H1 (cell line): ENCODE data around the gene FOSL1. TPM values are rescaled to one million over a fixed set of nuclear protein-coding genes. Genes with fewer than 3 reads are reported as not detected.

ENCODE experiments used
- CTCF ChIA-PET: fragments of 300-600 bp; sonication (Branson Sonifier 250); formaldehyde crosslinking; loops from one replicate; lab custom pipeline; 2021; ENCODE audit not compliant: partially characterized antibody; lab: Charles Lee
- POLR2A ChIA-PET: fragments of 300-600 bp; sonication (Branson Sonifier 250); formaldehyde crosslinking; loops from one replicate; lab custom pipeline; 2021; ENCODE audit warnings: inconsistent platforms; ENCODE audit not compliant: partially characterized antibody; lab: Charles Lee
- DNase-seq, 2 experiments: peaks; one replicate each; pipeline versions ENCODE4 v3.0.0 to v3.0.0-alpha.2; 2010 to 2022; ENCODE audit warnings: low spot score in 2 of 2, low read depth in 1 of 2, mixed read lengths in 1 of 2
- FAIRE-seq: peaks from 2 replicates; lab custom pipeline; 2011; peaks lifted over from hg19 to GRCh38; lab: Jason Lieb, UNC
- H2AFZ ChIP-seq: 2 replicates; pipeline ENCODE4 v1.8.1; 2012; ENCODE audit warnings: low read length, inconsistent platforms
- H2AK5ac ChIP-seq: 2 replicates; pipeline ENCODE4 v1.6.1; 2013; ENCODE audit warnings: low read depth, low read length
- H2BK120ac ChIP-seq: replicated peaks from 2 replicates; pipeline ENCODE3; 2013; ENCODE audit warnings: low read depth, low read length, inconsistent platforms
- H2BK12ac ChIP-seq: 2 replicates; pipeline ENCODE4 v1.6.1; 2013; ENCODE audit warnings: low read depth, low read length
- H2BK15ac ChIP-seq: 2 replicates; pipeline ENCODE4 v1.6.1; 2013; ENCODE audit warnings: low read length
- H2BK20ac ChIP-seq: 2 replicates; pipeline ENCODE4 v1.6.1; 2013; ENCODE audit warnings: low read length
- H2BK5ac ChIP-seq: 2 replicates; pipeline ENCODE4 v1.6.1; 2013; ENCODE audit warnings: low read depth, low read length
- H3K14ac ChIP-seq: 2 replicates; pipeline ENCODE4 v1.6.1; 2013; ENCODE audit warnings: inconsistent platforms; ENCODE audit not compliant: insufficient read length
- H3K18ac ChIP-seq: 2 replicates; pipeline ENCODE4 v1.6.1; 2013; ENCODE audit warnings: low read length; ENCODE audit errors: extremely low read depth
- H3K23ac ChIP-seq: 2 replicates; pipeline ENCODE4 v1.6.1; 2013; ENCODE audit warnings: inconsistent platforms; ENCODE audit not compliant: insufficient read length
- H3K23me2 ChIP-seq: 2 replicates; pipeline ENCODE4 v1.6.1; 2013; ENCODE audit warnings: low read depth, low read length
- H3K27ac ChIP-seq: 2 replicates; pipeline ENCODE4 v1.6.1; 2011; ENCODE audit warnings: low read depth, low read length, inconsistent platforms
- H3K27me3 ChIP-seq, 4 experiments: replicated peaks in 1 of 4; 1 replicate in 1 of 4; 2 replicates in 3 of 4; pipeline versions ENCODE4 v1.6.1 to v1.8.1; 2011 to 2013; ENCODE audit warnings: low read length in 3 of 4, mild to moderate bottlenecking in 3 of 4, inconsistent platforms in 2 of 4, mixed read lengths in 2 of 4, moderate library complexity in 1 of 4; ENCODE audit not compliant: control insufficient read depth in 3 of 4, insufficient read depth in 3 of 4; ENCODE audit errors: extremely low read depth in 1 of 4
- H3K36me3 ChIP-seq, 4 experiments: 2 replicates each; pipeline versions ENCODE4 v1.6.1 to v1.8.1; 2011 to 2013; ENCODE audit warnings: mild to moderate bottlenecking in 4 of 4, low read length in 3 of 4, moderate library complexity in 2 of 4, control low read depth in 1 of 4, inconsistent platforms in 1 of 4; ENCODE audit not compliant: insufficient read depth in 4 of 4, control insufficient read depth in 2 of 4
- H3K4ac ChIP-seq: replicated peaks from 2 replicates; pipeline ENCODE3; 2013; ENCODE audit warnings: low read length, low read depth, mixed read lengths, inconsistent platforms; ENCODE audit not compliant: insufficient read length
- H3K4me1 ChIP-seq, 4 experiments: replicated peaks in 1 of 4; 1 replicate in 1 of 4; 2 replicates in 3 of 4; pipeline versions ENCODE4 v1.6.1 to v1.8.1; 2011 to 2013; ENCODE audit warnings: low read length in 3 of 4, inconsistent platforms in 2 of 4, mixed read lengths in 1 of 4; ENCODE audit not compliant: insufficient read depth in 4 of 4, control insufficient read depth in 3 of 4
- H3K4me2 ChIP-seq, 2 experiments: 2 replicates each; pipeline versions ENCODE4 v1.6.1 to v1.8.1; 2011 to 2013; ENCODE audit warnings: low read depth in 2 of 2, low read length in 2 of 2, control low read depth in 1 of 2, inconsistent platforms in 1 of 2, mild to moderate bottlenecking in 1 of 2; ENCODE audit not compliant: insufficient read depth in 1 of 2
- H3K4me3 ChIP-seq, 4 experiments: fragments of 200-600, 300-600 bp in 1 of 4; sonication (generic), shearing (Covaris generic), sonication (Bioruptor Twin) in 1 of 4; 2 replicates each; pipeline versions ENCODE4 v1.5.1 to v1.8.1; 2011 to 2016; ENCODE audit warnings: low read length in 4 of 4, low read depth in 3 of 4, control low read depth in 2 of 4, inconsistent platforms in 2 of 4, mild to moderate bottlenecking in 2 of 4, mixed read lengths in 1 of 4, moderate library complexity in 1 of 4; ENCODE audit not compliant: insufficient read depth in 2 of 4; ENCODE audit errors: extremely low read depth in 1 of 4
- H3K56ac ChIP-seq: replicated peaks from 2 replicates; pipeline ENCODE3; 2013; ENCODE audit warnings: low read depth, mild to moderate bottlenecking, mixed read lengths, low read length, inconsistent platforms; ENCODE audit not compliant: insufficient read length
- H3K79me1 ChIP-seq: 2 replicates; pipeline ENCODE4 v1.6.1; 2013; ENCODE audit warnings: low read depth, low read length, control low read depth
- H3K79me2 ChIP-seq, 2 experiments: 2 replicates each; pipeline versions ENCODE4 v1.6.1 to v1.8.1; 2012 to 2013; ENCODE audit warnings: low read length in 2 of 2, mild to moderate bottlenecking in 2 of 2, inconsistent platforms in 1 of 2; ENCODE audit not compliant: insufficient read depth in 2 of 2, control insufficient read depth in 1 of 2
- H3K9ac ChIP-seq, 4 experiments: replicated peaks in 1 of 4; 1 replicate in 1 of 4; 2 replicates in 3 of 4; pipeline versions ENCODE4 v1.6.1 to v1.8.1; 2011 to 2013; ENCODE audit warnings: low read depth in 3 of 4, low read length in 3 of 4, control low read depth in 2 of 4, mild to moderate bottlenecking in 2 of 4, moderate library complexity in 2 of 4, inconsistent platforms in 1 of 4; ENCODE audit errors: extremely low read depth in 1 of 4
- H3K9me3 ChIP-seq, 2 experiments: 2 replicates each; pipeline versions ENCODE4 v1.6.1 to v1.8.1; 2012 to 2013; ENCODE audit warnings: mild to moderate bottlenecking in 2 of 2, moderate library complexity in 2 of 2, control low read depth in 1 of 2, inconsistent platforms in 1 of 2, low read depth in 1 of 2, low read length in 1 of 2, mixed read lengths in 1 of 2; ENCODE audit not compliant: insufficient read depth in 2 of 2
- H4K20me1 ChIP-seq, 2 experiments: replicated peaks in 1 of 2; 2 replicates each; pipeline versions ENCODE3 to v1.8.1; 2011 to 2013; ENCODE audit warnings: inconsistent platforms in 2 of 2, low read length in 2 of 2, mild to moderate bottlenecking in 1 of 2; ENCODE audit not compliant: insufficient read depth in 2 of 2, control insufficient read depth in 1 of 2
- H4K5ac ChIP-seq: 2 replicates; pipeline ENCODE4 v1.6.1; 2013; ENCODE audit warnings: low read length, low read depth, mixed read lengths, inconsistent platforms; ENCODE audit not compliant: insufficient read length
- H4K8ac ChIP-seq: 2 replicates; pipeline ENCODE4 v1.8.0; 2013; ENCODE audit warnings: mild to moderate bottlenecking, moderate library complexity, low read length, inconsistent platforms; ENCODE audit not compliant: insufficient read depth; ENCODE audit errors: extremely low read depth
- H4K91ac ChIP-seq: replicated peaks from 2 replicates; pipeline ENCODE3; 2013; ENCODE audit warnings: low read length, mixed read lengths, inconsistent platforms; ENCODE audit not compliant: insufficient read length
- ASH2L ChIP-seq: fragments of 200-600, 300-600 bp; sonication (generic); IDR thresholded peaks from one replicate; pipeline ENCODE4 v1.7.1; 2017; ENCODE audit warnings: low read length
- EGR1 ChIP-seq: IDR thresholded peaks from 2 replicates; pipeline ENCODE4 v1.6.1; 2011; ENCODE audit warnings: low read depth, low read length, borderline replicate concordance
- NRF1 ChIP-seq: IDR thresholded peaks from 2 replicates; pipeline ENCODE4 v1.6.1; 2011; ENCODE audit warnings: mild to moderate bottlenecking, low read depth, low read length, improper control_type of control experiment
- RFX5 ChIP-seq: IDR thresholded peaks from 2 replicates; pipeline ENCODE4 v1.6.1; 2011; ENCODE audit warnings: low read depth, low read length, improper control_type of control experiment, borderline replicate concordance
- SAP30 ChIP-seq: fragments of 300-600 bp; sonication (generic); IDR thresholded peaks from 2 replicates; pipeline ENCODE4 v1.7.1; 2012; ENCODE audit warnings: low read length, moderate library complexity, mild to moderate bottlenecking, inconsistent platforms; ENCODE audit not compliant: insufficient read depth, insufficient replicate concordance
- SIN3A ChIP-seq, 2 experiments: IDR thresholded peaks in 1 of 2; conservative IDR thresholded peaks in 1 of 2; 2 replicates each; pipeline ENCODE4 v1.6.1; 2011 to 2012; ENCODE audit warnings: low read length in 2 of 2, improper control_type of control experiment in 1 of 2, low read depth in 1 of 2, mild to moderate bottlenecking in 1 of 2
- WGBS, 2 experiments: shearing (Covaris generic) in 1 of 2; methylation state at CpG; one replicate each; pipeline versions ENCODE4 v1.1.6 to v1.1.7; 2013 to 2015; ENCODE audit warnings: low lambda C conversion rate in 2 of 2, mixed read lengths in 2 of 2, inconsistent platforms in 1 of 2, low coverage in 1 of 2, missing lambda C conversion rate in 1 of 2; ENCODE audit not compliant: insufficient replicate concordance in 2 of 2, insufficient coverage in 1 of 2, insufficient read length in 1 of 2; ENCODE audit errors: extremely low coverage in 1 of 2, missing lambda C conversion rate in 1 of 2; 5-methylcytosine and 5-hydroxymethylcytosine counted together
- polyA plus RNA-seq, 7 experiments: library from polyadenylated mRNA; depleted of rRNA in 3 of 7; stranded (reverse) in 5 of 7; unstranded in 2 of 7; fragments of >200 nt in 5 of 7; fragments of 200-250 nt in 2 of 7; gene quantifications; 1 replicate in 5 of 7; 2 replicates in 1 of 7; 4 replicates in 1 of 7; pipeline versions ENCODE4 v1.2.1 to v1.2.3, GENCODE V29; 2011 to 2013; ENCODE audit warnings: missing spikeins in 2 of 7, mixed read lengths in 2 of 7
- total RNA-seq: library from RNA; stranded (reverse); fragmentation: NEBNext Ultra II Directional; extraction: Animal tissue kit (Norgen Biotek cat#: 25700); gene quantifications from 2 replicates; pipeline ENCODE4 v1.2.1, GENCODE V29; 2021

The FOSL1 gene
- total and polyA plus RNA-seq, 2 of the 8 experiments (the other 6 are each of a cell fraction or from before 2014, with no cell fraction given): 6.3 to 7.2 TPM

- Histone ChIP-seq H3K4me1 (peaks cover 3 to 11% (median 7%) of the 10 kb centered on the region in 4 experiments; a peak in 6 of 7 replicates), H4K20me1 (peaks cover 0 to 4% of the 10 kb centered on the region in 2 experiments), H3K79me1 (no peaks in the 10 kb centered on the region), H2BK5ac (no peak overlapping the region), H2BK20ac (no peak overlapping the region), H4K91ac (no peak overlapping the region)
- TF ChIP-seq SIN3A (conservative IDR thresholded peaks at IDR 0.05 in 1 of 2, IDR thresholded peaks at IDR 0.05 in 1 of 2; ENCODE audit: low read depth in 1 of 2, low read length in 2 of 2) (no peak), ASH2L (no peak), SAP30 (no peak), EGR1 (no peak), RFX5 (no peak), NRF1 (no peak)
- TF ChIP-seq, all 59 proteins: peak for 0
- Histone ChIP-seq H3K18ac (no peak overlapping the region), H3K4ac (no peak overlapping the region), H3K4me3 (no peak overlapping the region), H3K56ac (no peak overlapping the region), H3K4me2 (no peak overlapping the region), H2BK12ac (no peak overlapping the region), H2AK5ac (no peak overlapping the region), H3K27ac (no peak overlapping the region), H3K9ac (no peak overlapping the region), H2AFZ (no peak overlapping the region), H4K5ac (no peak overlapping the region), H3K36me3 (no peaks in the 10 kb centered on the region), H2BK15ac (no peak overlapping the region), H3K27me3 (peaks cover 13 to 37% (median 30%) of the 10 kb centered on the region in 4 experiments), H3K79me2 (no peaks in the 10 kb centered on the region), H4K8ac (no peak overlapping the region), H3K14ac (no peak overlapping the region), H3K23ac (no peak overlapping the region), H3K9me3 (no peaks in the 10 kb centered on the region), H3K23me2 (peaks cover 9% of the 10 kb centered on the region; the same call in 1 of the 2 replicates), H2BK120ac (no peak overlapping the region)
- no peak for DNase-seq
- ChIA-PET CTCF (interaction anchor here (0.6 to 9.7 kb wide), 3 partner anchors 16 to 85 kb away, joined by 4 to 150 read pairs (median 4); partner anchors contain the start of genes CCDC85B and FIBP), POLR2A (interaction anchor here (0.7 to 2.6 kb wide), 2 partner anchors 12 to 42 kb away, joined by 3 to 11 read pairs; partner anchors contain the start of genes CCDC85B and TSGA10IP)
- WGBS, 2 experiments: 76% methylated on average over 8 of the region's 8 CpGs; no CpG with 5 or more reads in 1 of the 2 experiments
- no peak for FAIRE-seq
These were observed 3.5 kb upstream of the FOSL1 start for GRCh38 chr11:65903715-65904114.
